HEK293T (cell line): Measurements from ENCODE around the gene TBX2.

ENCODE experiments used
- BHLHE40 ChIP-seq: fragments of 450-650 bp; IDR thresholded peaks from 2 replicates; pipeline ENCODE4 v1.6.1; 2016; ENCODE audit warnings: mild to moderate bottlenecking, moderate library complexity, borderline replicate concordance
- CTBP1 ChIP-seq: fragments of 450-650 bp; IDR thresholded peaks from 2 replicates; pipeline ENCODE4 v1.6.1; 2016; ENCODE audit warnings: borderline replicate concordance
- FOXA1 ChIP-seq: fragments of 450-650 bp; IDR thresholded peaks from 2 replicates; pipeline ENCODE4 v1.6.1; 2016; ENCODE audit warnings: mild to moderate bottlenecking
- FOXK2 ChIP-seq: fragments of 450-650 bp; IDR thresholded peaks from 2 replicates; pipeline ENCODE4 v1.6.1; 2016; ENCODE audit warnings: mild to moderate bottlenecking
- HDGF ChIP-seq: fragments of 450-650 bp; IDR thresholded peaks from 2 replicates; pipeline ENCODE4 v1.6.1; 2017; ENCODE audit warnings: antibody characterized with exemption, borderline replicate concordance
- L3MBTL2 ChIP-seq: fragments of 450-650 bp; conservative IDR thresholded peaks from 2 replicates; pipeline ENCODE4 v1.6.1; 2016; ENCODE audit warnings: mild to moderate bottlenecking
- LEF1 ChIP-seq: fragments of 450-650 bp; IDR thresholded peaks from 2 replicates; pipeline ENCODE4 v1.6.1; 2017; ENCODE audit warnings: mild to moderate bottlenecking, borderline replicate concordance
- NFRKB ChIP-seq: fragments of 450-650 bp; IDR thresholded peaks from 2 replicates; pipeline ENCODE4 v1.6.1; 2016; ENCODE audit warnings: mild to moderate bottlenecking, moderate library complexity
- SP1 ChIP-seq: fragments of 450-650 bp; IDR thresholded peaks from 2 replicates; pipeline ENCODE4 v1.6.1; 2017
- SUZ12 ChIP-seq: fragments of 450-650 bp; IDR thresholded peaks from 2 replicates; pipeline ENCODE4 v1.6.1; 2016; ENCODE audit warnings: mild to moderate bottlenecking

- TF ChIP-seq FOXA1 (no peak), HDGF (no peak), LEF1 (no peak), SP1 (no peak), L3MBTL2 (no peak), NFRKB (no peak), SUZ12 (no peak), FOXK2 (no peak), CTBP1 (no peak), BHLHE40 (no peak)
These were observed at the start of gene TBX2 for GRCh38 chr17:61399131-61400065.
